ENCODE data around the gene PLAC1. TPM values are rescaled to one million over a fixed set of nuclear protein-coding genes. Genes with fewer than 3 reads are reported as not detected.
A peak's percentile ranks its signal among the peaks of the same experiment; 100 is the strongest.

PLAC1 gene
- total RNA-seq, 2 experiments from 2014 or later = 0.31 TPM; not detected in 1

DNA sequence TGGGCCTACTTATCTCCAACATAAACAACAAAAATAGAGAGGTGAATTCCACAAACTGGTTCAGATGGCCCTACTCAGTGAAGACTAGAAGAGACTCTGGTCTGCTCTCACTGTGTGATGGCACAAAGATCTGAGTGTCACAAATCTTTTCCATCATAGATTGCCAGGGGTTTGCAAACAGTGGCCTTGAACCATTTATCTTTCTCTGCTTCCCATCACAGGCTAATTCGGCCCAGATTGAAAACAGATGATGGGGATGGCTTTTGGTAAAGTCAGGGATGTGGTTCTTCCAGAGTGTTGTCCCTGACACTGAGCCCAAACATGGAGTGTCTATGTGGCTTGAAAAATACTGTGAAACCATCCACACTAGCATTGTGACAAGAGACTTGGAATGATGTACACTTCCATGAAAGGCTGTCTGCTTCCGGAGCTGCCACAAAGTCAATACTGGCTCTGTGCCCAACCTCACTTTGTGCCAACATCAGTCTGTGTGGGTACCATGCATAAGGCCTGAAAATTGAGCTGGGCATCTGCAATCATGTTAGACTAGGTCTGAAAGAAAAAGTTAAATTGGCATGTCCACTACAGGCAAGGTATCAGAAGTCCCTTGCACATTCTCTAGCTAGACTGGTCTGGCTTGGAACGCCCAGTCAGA lies 25.2 kb upstream of the PLAC1 start:
- Mint-ChIP-seq H3K27me3 (no peaks in the 10 kb centered on the region), H3K4me3 (no peak overlapping the region), H3K27ac (no peak overlapping the region), H3K36me3 (no peaks in the 10 kb centered on the region), H3K9me3 (no peaks in the 10 kb centered on the region), H3K4me1 (ENCODE audit: low read depth) (no peaks in the 10 kb centered on the region)
- intact Hi-C loops (cut with micrococcal nuclease) = no loop called here
- POLR2A ChIA-PET = no interaction called here
- CTCF ChIA-PET = no interaction called here
- DNase-seq = no peak

DNA sequence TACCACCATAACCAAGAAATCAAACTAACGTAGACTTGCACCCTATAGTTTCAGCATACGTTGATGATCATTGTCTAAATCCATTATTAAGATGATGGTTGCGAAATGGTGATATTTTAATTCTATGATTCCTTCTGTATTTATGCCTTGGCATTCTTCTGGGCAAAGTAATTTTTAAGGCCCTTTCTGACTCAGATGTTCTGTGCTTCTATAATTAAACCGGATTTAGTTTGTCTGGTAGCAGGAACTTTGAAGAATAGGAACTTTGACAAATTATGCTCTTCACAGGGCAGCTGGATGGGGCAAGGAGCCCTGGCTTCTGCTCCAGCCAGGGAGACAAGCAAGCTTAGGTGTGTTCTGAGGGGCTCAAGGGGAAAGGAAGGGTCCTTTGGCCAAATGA lies 23.8 kb upstream of the PLAC1 start:
- H3K4me3 Mint-ChIP-seq = no peak overlapping the region
- intact Hi-C loops (cut with micrococcal nuclease) = no loop called here
- CTCF ChIA-PET = no interaction called here

DNA sequence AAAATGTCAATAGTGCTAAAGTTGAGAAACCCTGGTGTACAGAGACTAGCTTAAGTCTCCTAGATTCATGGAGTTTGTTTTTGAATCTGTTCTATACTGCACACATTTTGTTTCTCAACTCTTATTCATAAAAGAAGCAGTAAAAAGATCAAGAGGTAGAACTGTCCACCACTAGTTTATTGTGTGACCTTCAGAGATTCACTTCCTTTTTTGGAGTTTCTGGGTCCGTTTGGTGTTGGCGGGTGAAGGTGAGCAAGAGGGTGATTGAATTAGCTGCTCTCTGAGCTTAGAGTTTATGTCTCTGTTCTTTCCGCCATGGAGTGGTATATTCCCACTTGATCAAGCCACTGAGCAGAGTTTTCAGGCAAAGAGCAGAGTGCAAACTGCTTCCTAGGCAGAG lies 21.4 kb upstream of the PLAC1 start:
- CTCF ChIA-PET = no interaction called here

More for the DNA sequence above, 23.8 kb upstream of the PLAC1 start:
- Mint-ChIP-seq H3K4me1 (ENCODE audit: low read depth) (no peaks in the 10 kb centered on the region), H3K9me3 (no peaks in the 10 kb centered on the region), H3K27ac (no peak overlapping the region), H3K36me3 (no peaks in the 10 kb centered on the region), H3K27me3 (no peaks in the 10 kb centered on the region)
- POLR2A ChIA-PET = no interaction called here
- no peak for DNase-seq

DNA sequence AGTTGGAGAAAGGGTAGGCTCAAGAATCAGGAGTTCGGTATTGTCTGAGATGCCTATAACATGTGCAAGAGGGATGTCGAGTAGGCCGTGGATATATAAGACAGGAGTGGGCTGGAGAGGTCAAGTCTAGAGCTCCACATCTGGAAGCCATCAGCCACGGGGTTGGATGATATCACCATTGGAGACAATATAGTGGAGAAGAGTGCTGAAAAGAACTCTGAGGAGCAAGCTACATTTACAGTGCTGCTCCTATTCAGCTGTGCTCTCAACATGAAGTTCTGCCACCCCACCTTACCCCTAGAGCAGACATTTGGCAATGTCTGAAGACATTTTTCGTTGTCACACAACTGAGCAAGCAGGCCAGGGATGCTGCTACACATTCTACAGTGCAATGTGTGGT lies 20.9 kb upstream of the PLAC1 start:
- no peak for DNase-seq
- Mint-ChIP-seq H3K27ac (no peak overlapping the region), H3K36me3 (no peaks in the 10 kb centered on the region), H3K4me1 (ENCODE audit: low read depth) (no peaks in the 10 kb centered on the region), H3K27me3 (no peaks in the 10 kb centered on the region), H3K4me3 (no peak overlapping the region), H3K9me3 (no peaks in the 10 kb centered on the region)
- intact Hi-C loops (cut with micrococcal nuclease) = no loop called here
- POLR2A ChIA-PET = no interaction called here
- CTCF ChIA-PET = no interaction called here

More for the DNA sequence above, 21.4 kb upstream of the PLAC1 start:
- Mint-ChIP-seq H3K27ac (no peak overlapping the region), H3K27me3 (no peaks in the 10 kb centered on the region), H3K9me3 (no peaks in the 10 kb centered on the region), H3K4me3 (no peak overlapping the region), H3K36me3 (no peaks in the 10 kb centered on the region), H3K4me1 (ENCODE audit: low read depth) (no peaks in the 10 kb centered on the region)
- intact Hi-C loops (cut with micrococcal nuclease) = no loop called here
- POLR2A ChIA-PET = no interaction called here
- no peak for DNase-seq

DNA sequence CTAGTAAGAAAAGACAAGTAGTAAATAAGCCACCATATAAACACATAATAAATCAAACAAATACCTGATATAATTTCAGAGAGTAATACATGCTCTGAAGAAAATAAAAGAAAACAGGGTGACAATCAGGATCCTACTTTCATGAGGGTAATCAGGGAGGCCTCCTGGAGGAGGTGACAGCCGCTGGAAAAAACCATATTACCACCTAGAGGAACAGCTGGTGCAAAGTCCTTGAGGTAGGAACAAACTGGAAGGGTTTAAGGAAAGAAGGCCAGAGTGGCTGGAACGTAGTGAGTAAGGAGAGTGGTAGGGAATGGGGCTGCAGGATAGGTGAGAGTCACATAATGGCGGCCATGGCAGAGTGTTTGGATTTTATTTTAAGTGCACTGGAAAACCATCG lies 19.1 kb upstream of the PLAC1 start:
- POLR2A ChIA-PET = no interaction called here
- intact Hi-C loops (cut with micrococcal nuclease) = no loop called here

DNA sequence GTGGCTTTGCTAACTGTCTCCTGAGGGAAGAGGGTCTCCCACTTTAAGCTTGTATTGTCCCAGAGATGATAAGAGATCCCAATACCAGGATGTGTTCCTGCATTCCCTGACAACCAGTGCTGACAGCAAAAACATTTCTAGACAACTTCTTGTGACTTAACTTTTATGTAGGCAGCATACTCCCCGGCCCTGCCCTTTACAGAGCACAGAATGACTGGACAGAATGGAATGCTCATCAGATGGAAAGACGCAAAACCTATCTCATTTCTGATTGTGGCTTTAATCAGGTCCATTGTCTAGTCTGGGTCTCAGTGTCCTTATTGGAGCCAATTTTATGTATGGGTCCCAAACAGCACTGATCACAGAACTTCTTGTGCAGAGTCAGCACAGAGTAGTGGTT lies 18.2 kb upstream of the PLAC1 start:
- H3K4me3 Mint-ChIP-seq = no peak overlapping the region
- POLR2A ChIA-PET = no interaction called here
- H3K27me3 Mint-ChIP-seq = no peaks in the 10 kb centered on the region

More for the DNA sequence above, 19.1 kb upstream of the PLAC1 start:
- H3K4me3 Mint-ChIP-seq = no peak overlapping the region
- H3K36me3 Mint-ChIP-seq = no peaks in the 10 kb centered on the region
- CTCF ChIA-PET = no interaction called here
- H3K27ac Mint-ChIP-seq = no peak overlapping the region
- no peak for DNase-seq
- no peaks in the 10 kb centered on the region for H3K9me3 Mint-ChIP-seq
- no peaks in the 10 kb centered on the region for H3K27me3 Mint-ChIP-seq
- no peaks in the 10 kb centered on the region for H3K4me1 Mint-ChIP-seq (ENCODE audit: low read depth)

DNA sequence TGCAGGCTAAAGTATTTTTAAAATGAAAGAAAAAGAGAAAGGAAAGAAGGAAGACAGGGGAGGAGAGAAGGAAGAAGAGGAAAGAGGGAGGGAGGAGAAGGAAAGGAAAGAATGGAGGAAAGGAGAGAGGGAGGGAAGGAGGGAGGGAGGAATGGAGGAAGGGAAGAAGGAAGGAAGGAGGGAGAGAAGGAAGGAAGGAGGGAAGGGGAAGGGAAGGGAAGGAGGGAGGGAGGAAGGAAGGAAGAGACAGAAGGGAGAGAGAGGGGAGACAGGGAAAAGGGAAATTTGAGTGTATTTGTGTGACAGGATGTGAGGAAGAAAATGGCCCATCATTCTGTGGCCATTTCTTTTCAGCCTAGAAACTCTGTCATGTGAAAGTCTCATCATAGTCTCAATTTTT lies 14.9 kb upstream of the PLAC1 start:
- DNase-seq = no peak
- no peaks in the 10 kb centered on the region for H3K36me3 Mint-ChIP-seq
- no peak overlapping the region for H3K4me3 Mint-ChIP-seq
- peaks cover 5% of the 10 kb centered on the region for H3K4me1 Mint-ChIP-seq (ENCODE audit: low read depth)
- no peak overlapping the region for H3K27ac Mint-ChIP-seq
- CTCF ChIA-PET = interaction anchor here (0.6 kb wide), 1 partner anchor 203 kb away, joined by 3 read pairs; no protein-coding TSS in a partner anchor
- intact Hi-C loops (cut with micrococcal nuclease) = no loop called here
- H3K27me3 Mint-ChIP-seq = no peaks in the 10 kb centered on the region
- POLR2A ChIA-PET = no interaction called here
- no peaks in the 10 kb centered on the region for H3K9me3 Mint-ChIP-seq

More for the DNA sequence above, 18.2 kb upstream of the PLAC1 start:
- intact Hi-C loops (cut with micrococcal nuclease) = no loop called here
- no peak overlapping the region for H3K27ac Mint-ChIP-seq
- no peaks in the 10 kb centered on the region for H3K9me3 Mint-ChIP-seq
- H3K4me1 Mint-ChIP-seq (ENCODE audit: low read depth) = peaks cover 2% of the 10 kb centered on the region
- no peak for DNase-seq
- H3K36me3 Mint-ChIP-seq = no peaks in the 10 kb centered on the region
- CTCF ChIA-PET = no interaction called here

DNA sequence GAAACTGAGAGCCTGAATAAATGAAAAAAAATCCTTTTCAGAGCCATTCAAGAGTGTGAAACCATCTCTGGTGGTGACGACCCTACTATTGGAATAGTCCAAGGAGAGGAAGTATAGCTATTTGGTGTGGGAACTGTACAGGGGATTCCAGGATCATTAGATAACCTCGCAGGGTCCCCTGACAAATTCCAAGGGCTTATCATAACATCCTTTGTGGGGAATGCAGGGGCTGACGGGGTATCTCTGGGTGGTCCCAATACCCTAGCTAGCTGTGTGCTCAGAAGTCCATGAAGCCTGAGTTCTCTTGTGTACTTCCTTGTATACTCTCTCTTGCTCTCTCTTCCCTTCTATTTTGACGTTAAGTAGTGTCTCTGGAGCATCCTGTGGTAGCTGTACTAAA lies 13.8 kb upstream of the PLAC1 start:
- no peak for DNase-seq
- ChIA-PET CTCF (no interaction called here), POLR2A (no interaction called here)
- intact Hi-C loops (cut with micrococcal nuclease) = no loop called here
- Mint-ChIP-seq H3K4me1 (ENCODE audit: low read depth) (peaks cover 5% of the 10 kb centered on the region), H3K27me3 (no peaks in the 10 kb centered on the region), H3K4me3 (no peak overlapping the region), H3K36me3 (no peaks in the 10 kb centered on the region), H3K27ac (no peak overlapping the region), H3K9me3 (no peaks in the 10 kb centered on the region)

DNA sequence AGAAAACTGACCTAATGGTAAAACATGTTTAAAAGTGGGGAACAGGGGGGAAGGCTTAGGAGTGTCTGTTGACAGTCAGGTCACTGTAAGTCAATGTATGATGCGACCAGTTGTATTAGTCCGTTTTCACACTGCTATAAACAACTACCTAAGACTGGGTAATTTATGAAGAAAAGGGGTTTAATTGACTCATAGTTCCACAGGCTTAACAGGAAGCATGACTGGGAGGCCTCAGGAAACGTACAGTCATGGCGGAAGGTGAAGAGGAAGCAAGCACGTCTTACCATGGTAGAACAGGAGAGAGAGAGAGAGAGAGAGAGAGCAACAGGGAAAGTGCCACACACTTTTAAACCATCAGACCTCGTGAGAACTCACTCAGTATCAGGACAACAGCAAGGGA lies 13.0 kb upstream of the PLAC1 start:
- CTCF ChIA-PET = no interaction called here
- peaks cover 5% of the 10 kb centered on the region for H3K4me1 Mint-ChIP-seq (ENCODE audit: low read depth)
- H3K27ac Mint-ChIP-seq = no peak overlapping the region
- POLR2A ChIA-PET = no interaction called here
- peak; percentile 26 for DNase-seq
- intact Hi-C loops (cut with micrococcal nuclease) = no loop called here
- H3K27me3 Mint-ChIP-seq = no peaks in the 10 kb centered on the region
- no peaks in the 10 kb centered on the region for H3K36me3 Mint-ChIP-seq
- no peak overlapping the region for H3K4me3 Mint-ChIP-seq
- H3K9me3 Mint-ChIP-seq = no peaks in the 10 kb centered on the region

DNA sequence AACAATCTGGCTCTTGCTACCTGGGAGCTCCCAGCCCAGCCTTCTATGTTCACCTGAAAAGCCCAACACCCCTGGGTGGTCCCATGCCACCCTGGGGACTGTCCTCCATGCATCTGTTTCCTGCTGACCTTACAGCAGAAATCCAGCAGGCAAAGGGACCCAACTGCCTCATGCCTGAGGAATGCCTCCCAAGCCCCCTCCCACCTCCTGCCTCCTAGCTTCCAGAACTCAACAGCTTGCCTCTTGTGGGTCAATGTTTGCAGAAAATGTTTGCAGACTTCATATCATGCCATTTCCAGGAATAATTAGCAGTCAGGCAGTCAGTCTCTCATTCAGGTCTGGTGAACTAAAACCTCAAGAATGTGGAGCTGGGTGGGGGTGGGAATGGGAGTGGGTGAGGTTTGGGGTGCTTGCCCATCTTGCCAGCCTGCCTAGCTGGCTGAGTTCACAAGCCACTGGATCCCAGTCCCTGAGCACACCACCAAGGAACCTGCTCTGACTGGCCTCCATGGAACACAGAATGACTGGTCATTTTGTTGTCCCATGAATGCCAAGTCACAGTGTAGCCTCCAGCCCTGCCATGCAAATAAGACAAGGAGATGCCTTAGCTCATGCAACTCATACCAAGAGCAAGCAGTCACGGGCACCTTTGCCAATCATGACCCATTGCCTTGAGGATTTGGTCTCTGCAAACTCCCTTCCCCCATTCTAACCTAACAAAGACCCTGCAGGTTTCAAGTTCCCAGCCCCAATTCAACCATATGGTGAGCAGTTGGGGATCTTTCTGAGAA lies 12.1 kb upstream of the PLAC1 start:
- H3K27ac Mint-ChIP-seq = no peak overlapping the region
- CTCF ChIA-PET = no interaction called here

DNA sequence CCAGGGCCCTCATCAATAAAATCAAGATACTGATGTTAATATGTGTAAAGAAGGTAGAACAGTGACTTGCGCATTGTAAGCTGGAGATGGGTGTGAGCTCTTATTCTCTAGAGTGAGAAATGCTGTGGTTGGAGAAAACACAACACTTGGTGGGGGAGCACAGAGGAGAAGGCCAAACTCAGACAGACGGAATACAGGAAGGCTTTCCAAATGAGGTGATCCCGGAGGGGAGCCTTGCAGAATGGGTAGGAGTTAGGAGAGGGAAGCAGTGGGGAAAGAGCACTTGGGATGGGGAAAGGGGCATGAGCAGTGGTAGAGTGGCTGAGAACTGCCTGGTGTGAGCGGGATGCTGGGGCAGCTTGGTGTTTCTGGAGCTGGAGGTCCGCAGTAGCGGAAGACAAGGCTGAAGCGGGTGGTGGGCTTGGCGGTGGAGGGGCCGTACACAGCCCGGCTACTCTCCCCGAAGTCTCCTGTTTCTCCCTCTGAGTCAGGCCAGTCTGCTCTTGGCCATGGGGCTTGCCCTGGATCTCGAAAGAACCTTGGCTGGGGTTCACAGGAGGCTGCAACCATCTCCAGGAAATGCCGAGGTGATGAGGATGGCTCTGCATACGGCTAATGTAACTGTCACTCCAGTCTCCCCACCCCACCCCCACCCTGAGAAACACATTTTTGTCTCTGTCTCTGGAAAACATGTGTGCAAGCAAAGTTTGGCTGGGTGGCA lies 11.3 kb upstream of the PLAC1 start:
- POLR2A ChIA-PET = no interaction called here
- H3K9me3 Mint-ChIP-seq = no peaks in the 10 kb centered on the region
- CTCF ChIA-PET = no interaction called here
- H3K36me3 Mint-ChIP-seq = no peaks in the 10 kb centered on the region
- no peak overlapping the region for H3K27ac Mint-ChIP-seq
- no peak overlapping the region for H3K4me3 Mint-ChIP-seq
- intact Hi-C loops (cut with micrococcal nuclease) = no loop called here
- DNase-seq = no peak
- H3K27me3 Mint-ChIP-seq = no peaks in the 10 kb centered on the region
- H3K4me1 Mint-ChIP-seq (ENCODE audit: low read depth) = peaks cover 5% of the 10 kb centered on the region

More for the DNA sequence above, 12.1 kb upstream of the PLAC1 start:
- H3K27me3 Mint-ChIP-seq = no peaks in the 10 kb centered on the region
- no peaks in the 10 kb centered on the region for H3K36me3 Mint-ChIP-seq
- peak; percentile 8 for DNase-seq
- peaks cover 5% of the 10 kb centered on the region for H3K4me1 Mint-ChIP-seq (ENCODE audit: low read depth)
- H3K4me3 Mint-ChIP-seq = no peak overlapping the region
- POLR2A ChIA-PET = no interaction called here
- intact Hi-C loops (cut with micrococcal nuclease) = no loop called here
- H3K9me3 Mint-ChIP-seq = no peaks in the 10 kb centered on the region

DNA sequence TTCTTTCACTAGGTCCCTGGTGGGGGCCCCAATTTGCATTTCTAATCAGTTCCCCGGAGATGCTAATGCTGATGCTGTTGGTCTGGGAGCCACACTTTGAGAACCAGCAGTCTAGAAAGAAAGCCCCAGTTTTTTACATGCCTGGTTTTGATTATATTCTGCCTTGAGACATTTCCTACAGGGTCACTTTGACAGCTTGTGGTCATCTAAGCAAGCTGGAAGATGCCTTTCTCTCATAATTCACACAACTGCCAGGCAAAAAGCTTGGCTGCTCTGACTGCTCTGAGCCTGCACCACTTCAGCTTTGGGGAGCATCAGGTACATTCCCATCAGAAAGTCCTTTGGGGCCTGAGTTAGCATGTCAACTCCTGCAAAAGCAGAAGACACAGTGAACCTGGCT lies 5.9 kb upstream of the PLAC1 start:
- Mint-ChIP-seq H3K4me3 (no peak overlapping the region), H3K27ac (no peak overlapping the region), H3K36me3 (no peaks in the 10 kb centered on the region), H3K4me1 (ENCODE audit: low read depth) (no peaks in the 10 kb centered on the region), H3K9me3 (no peaks in the 10 kb centered on the region), H3K27me3 (peaks cover 9% of the 10 kb centered on the region)
- CTCF ChIA-PET = no interaction called here
- intact Hi-C loops (cut with micrococcal nuclease) = no loop called here
- POLR2A ChIA-PET = no interaction called here
- DNase-seq = no peak

DNA sequence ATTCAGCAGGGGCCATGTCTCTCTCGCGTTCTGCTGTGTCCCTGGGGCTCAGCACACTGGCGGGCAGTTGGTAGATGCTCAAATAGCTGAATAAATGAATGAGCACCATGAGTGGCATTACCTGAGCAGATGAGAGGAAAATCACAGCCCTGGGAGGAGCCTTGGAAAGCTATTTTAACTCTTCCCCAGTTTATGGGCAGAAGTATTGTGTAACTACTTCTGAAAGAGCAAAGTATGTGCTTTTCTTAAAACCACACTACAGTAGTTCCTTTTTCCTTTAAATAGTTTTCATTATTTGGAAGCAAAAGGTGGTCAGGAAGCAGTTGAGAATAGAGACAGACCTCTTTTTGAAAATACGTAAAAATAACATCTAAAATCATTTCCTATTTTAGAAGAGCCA lies 3.0 kb upstream of the PLAC1 start:
- H3K27me3 Mint-ChIP-seq = peaks cover 16% of the 10 kb centered on the region
- CTCF ChIA-PET = no interaction called here

More for the DNA sequence above, 3.0 kb upstream of the PLAC1 start:
- Mint-ChIP-seq H3K4me3 (no peak overlapping the region), H3K4me1 (ENCODE audit: low read depth) (peaks cover 3% of the 10 kb centered on the region), H3K36me3 (no peaks in the 10 kb centered on the region), H3K27ac (no peak overlapping the region), H3K9me3 (no peaks in the 10 kb centered on the region)
- no peak for DNase-seq
- POLR2A ChIA-PET = no interaction called here
- intact Hi-C loops (cut with micrococcal nuclease) = no loop called here
